Measurements from ENCODE around the gene EEF1B2.
"Not testable (repeated sequence)": the region's sequence is repeated elsewhere in the genome, so short reads cannot be mapped to it uniquely, and the experiment has no call there.

Gene EEF1B2

DNA sequence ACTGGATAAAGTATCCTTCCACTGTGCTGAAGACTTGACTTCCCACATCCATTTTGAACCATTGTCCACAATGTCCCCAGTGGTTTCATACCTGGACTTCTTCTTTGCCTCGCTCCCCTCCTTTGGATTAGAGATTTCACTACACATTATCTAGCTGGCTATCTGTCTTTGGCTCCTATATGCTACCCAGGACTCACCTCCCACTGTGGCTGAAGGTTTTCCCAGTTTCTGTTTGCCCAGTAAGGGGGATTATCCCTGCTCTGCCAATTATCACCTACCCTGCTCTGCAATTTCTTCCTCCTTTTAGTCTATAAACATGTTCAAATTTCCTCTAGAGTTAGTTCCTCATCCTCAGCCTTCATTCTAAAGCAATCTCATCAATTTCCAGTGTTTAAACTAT, 9.5 kb upstream of the EEF1B2 start:
- TF ChIP-seq, protein P1, sequence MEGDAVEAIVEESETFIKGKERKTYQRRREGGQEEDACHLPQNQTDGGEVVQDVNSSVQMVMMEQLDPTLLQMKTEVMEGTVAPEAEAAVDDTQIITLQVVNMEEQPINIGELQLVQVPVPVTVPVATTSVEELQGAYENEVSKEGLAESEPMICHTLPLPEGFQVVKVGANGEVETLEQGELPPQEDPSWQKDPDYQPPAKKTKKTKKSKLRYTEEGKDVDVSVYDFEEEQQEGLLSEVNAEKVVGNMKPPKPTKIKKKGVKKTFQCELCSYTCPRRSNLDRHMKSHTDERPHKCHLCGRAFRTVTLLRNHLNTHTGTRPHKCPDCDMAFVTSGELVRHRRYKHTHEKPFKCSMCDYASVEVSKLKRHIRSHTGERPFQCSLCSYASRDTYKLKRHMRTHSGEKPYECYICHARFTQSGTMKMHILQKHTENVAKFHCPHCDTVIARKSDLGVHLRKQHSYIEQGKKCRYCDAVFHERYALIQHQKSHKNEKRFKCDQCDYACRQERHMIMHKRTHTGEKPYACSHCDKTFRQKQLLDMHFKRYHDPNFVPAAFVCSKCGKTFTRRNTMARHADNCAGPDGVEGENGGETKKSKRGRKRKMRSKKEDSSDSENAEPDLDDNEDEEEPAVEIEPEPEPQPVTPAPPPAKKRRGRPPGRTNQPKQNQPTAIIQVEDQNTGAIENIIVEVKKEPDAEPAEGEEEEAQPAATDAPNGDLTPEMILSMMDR (IDR thresholded peaks at IDR 0.05; ENCODE audit: low read depth, low read length), result no peak
- TF ChIP-seq, protein P2, sequence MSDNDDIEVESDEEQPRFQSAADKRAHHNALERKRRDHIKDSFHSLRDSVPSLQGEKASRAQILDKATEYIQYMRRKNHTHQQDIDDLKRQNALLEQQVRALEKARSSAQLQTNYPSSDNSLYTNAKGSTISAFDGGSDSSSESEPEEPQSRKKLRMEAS (IDR thresholded peaks at IDR 0.05; ENCODE audit: low read depth, low read length), result no peak
- TF ChIP-seq MYC (IDR thresholded peaks at IDR 0.05; ENCODE audit: low read depth, low read length) (no peak), POLR2A (IDR thresholded peaks at IDR 0.05; ENCODE audit: extremely low read depth, insufficient read length) (no peak)
- no peak for DNase-seq (ENCODE audit: low read depth)
- no peak overlapping the region for H3K4me3 ChIP-seq (ENCODE audit: low read depth, low read length)

DNA sequence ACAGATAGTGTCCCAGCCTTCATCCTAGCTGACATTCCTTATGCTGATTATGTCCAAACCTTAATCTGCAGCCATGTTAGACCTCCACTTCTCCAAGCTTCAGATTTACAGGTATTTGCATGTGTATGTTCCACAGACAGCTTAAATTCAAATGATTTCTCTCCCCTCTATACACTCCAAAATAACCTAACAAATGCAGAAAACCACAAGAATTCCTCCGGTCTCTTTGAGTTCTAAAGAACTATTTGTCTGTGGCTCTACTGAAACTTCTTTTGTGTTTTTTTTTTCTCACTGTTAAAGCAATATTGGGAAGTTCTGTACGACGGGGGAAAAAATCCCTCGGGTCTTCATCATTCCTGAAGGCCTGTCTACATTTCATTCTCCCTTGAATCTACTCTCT, 9.1 kb upstream of the EEF1B2 start:
- H3K4me3 ChIP-seq (ENCODE audit: low read depth, low read length), result no peak overlapping the region
- TF ChIP-seq POLR2A (IDR thresholded peaks at IDR 0.05; ENCODE audit: extremely low read depth, insufficient read length) (no peak), MYC (IDR thresholded peaks at IDR 0.05; ENCODE audit: low read depth, low read length) (no peak)
- TF ChIP-seq, protein P2 (IDR thresholded peaks at IDR 0.05; ENCODE audit: low read depth, low read length), result no peak
- TF ChIP-seq, protein P1 (IDR thresholded peaks at IDR 0.05; ENCODE audit: low read depth, low read length), result no peak
- DNase-seq (ENCODE audit: low read depth), result no peak

DNA sequence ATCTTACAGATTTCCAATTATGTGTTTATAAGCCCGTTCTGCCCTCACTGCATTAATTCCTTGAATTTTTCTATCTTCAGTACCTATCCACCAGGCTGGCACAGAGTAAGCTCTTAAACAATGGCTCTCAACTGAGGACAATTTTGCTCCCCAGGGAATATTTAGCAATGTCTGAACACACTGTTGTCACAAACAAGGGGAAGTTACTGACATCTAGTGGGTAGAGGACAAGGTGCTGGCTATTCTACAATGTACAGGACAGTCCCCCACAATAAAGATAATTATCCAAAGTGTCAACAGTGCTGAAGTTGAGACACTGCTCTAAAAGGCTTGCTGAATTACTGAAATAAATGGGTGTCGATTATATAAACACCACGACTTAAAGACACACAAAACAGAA, 5.5 kb upstream of the EEF1B2 start:
- TF ChIP-seq, protein P1 (IDR thresholded peaks at IDR 0.05; ENCODE audit: low read depth, low read length), result peak; percentile 71
- TF ChIP-seq, protein P2 (IDR thresholded peaks at IDR 0.05; ENCODE audit: low read depth, low read length), result peak; percentile 60
- TF ChIP-seq POLR2A (IDR thresholded peaks at IDR 0.05; ENCODE audit: extremely low read depth, insufficient read length) (no peak), MYC (IDR thresholded peaks at IDR 0.05; ENCODE audit: low read depth, low read length) (peak; percentile 73)
- peak; percentile 96 for DNase-seq (ENCODE audit: low read depth)
- no peak overlapping the region for H3K4me3 ChIP-seq (ENCODE audit: low read depth, low read length)

DNA sequence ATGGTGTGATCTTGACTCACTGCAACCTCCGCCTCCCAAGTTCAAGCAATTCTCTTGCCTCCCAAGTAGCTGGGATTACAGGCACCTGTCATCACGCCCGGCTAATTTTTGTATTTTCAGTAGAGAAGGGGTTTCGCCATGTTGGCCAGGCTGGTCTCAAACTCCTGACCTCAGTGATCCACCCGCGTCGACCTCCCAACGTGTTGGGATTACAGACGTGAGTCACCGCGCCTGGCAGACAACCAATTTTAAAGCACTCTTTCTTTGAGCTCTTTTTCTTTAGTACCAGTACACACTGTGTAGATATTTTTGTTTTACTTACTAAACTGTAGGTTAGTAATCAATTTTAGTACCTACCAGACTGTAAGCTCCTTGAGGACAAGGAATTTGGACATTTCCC, 2.7 kb upstream of the EEF1B2 start:
- DNase-seq (ENCODE audit: low read depth); H3K4me3 ChIP-seq (ENCODE audit: low read depth, low read length): not testable (repeated sequence)

DNA sequence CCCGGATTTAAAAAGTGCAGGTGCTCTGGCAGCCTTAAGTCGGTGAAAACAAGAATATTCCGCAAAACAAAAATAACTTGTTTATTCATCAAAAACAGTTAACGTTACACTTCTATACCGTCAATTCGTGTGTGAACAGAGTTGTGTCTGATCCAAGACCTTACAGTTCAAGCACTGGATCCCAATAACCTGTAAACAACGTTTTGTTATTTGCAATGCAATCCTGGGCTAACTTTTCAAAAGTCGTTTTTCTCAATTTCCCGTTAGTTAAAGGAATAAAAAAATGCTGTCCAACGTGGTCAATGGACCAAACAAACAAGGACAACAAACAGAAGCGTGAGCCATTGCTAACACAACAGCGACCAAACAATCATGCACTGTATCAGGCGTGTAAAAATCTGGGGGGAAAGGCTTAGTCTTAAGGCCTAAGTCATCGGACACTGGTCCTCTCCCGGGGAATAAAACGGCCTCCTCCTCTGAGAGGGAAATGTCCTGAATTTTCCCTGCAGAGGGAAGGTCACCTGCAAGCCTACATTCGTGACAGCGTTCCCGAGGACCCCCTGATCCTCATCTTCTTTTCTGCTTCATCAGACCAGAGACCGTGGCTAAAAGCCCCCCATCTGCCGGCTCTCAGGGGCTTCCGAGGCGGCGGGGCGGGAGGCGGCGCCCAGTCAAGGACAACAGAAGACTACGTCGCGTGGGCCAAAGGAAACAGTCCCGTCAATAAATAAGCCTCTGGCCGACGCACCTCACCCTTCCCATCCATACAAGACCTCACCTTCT, 941 bp upstream of the EEF1B2 start:
- DNase-seq (ENCODE audit: low read depth), result peak; percentile 52
- TF ChIP-seq, protein P1 (IDR thresholded peaks at IDR 0.05; ENCODE audit: low read depth, low read length), result no peak
- TF ChIP-seq POLR2A (IDR thresholded peaks at IDR 0.05; ENCODE audit: extremely low read depth, insufficient read length), result no peak
- no peak for TF ChIP-seq MYC (IDR thresholded peaks at IDR 0.05; ENCODE audit: low read depth, low read length)
- TF ChIP-seq, protein P2 (IDR thresholded peaks at IDR 0.05; ENCODE audit: low read depth, low read length), result no peak

DNA sequence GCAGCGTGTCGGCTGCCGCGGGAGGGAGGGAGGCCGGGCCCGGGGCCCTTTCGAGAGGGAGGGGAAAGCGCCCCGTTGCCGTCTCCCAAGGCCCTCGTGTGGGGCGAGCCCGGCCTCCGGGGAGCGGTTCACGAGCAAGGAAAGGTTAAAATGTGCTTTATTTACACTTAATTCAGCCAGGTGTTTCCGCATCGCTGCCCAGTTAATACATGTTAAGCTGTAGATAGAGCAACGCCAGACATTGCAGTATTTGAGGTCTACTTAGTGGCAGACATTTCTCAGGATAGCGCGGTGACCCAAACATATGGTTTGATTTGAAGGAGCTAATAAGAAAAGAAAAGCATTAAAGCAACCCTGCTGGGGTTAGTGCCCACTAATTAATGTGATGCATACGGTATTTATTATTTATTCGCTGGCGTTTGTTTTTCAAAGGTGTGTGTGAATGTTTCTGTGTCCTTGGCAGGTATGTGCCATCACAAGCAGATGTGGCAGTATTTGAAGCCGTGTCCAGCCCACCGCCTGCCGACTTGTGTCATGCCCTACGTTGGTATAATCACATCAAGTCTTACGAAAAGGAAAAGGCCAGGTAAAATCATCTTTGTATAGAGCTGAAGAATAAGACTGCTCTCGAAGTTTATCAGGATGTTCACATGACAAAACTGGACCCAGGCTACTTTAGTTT, 571 bp downstream of the EEF1B2 start:
- TF ChIP-seq, protein P1 (IDR thresholded peaks at IDR 0.05; ENCODE audit: low read depth, low read length), result no peak
- TF ChIP-seq POLR2A (IDR thresholded peaks at IDR 0.05; ENCODE audit: extremely low read depth, insufficient read length) (no peak), MYC (IDR thresholded peaks at IDR 0.05; ENCODE audit: low read depth, low read length) (no peak)
- TF ChIP-seq, protein P2 (IDR thresholded peaks at IDR 0.05; ENCODE audit: low read depth, low read length), result no peak; the same call in 1 of the 2 replicates
- H3K4me3 ChIP-seq (ENCODE audit: low read depth, low read length), result peak overlapping the region; percentile 99
- peak; percentile 75 for DNase-seq (ENCODE audit: low read depth)

More for the DNA sequence above, 941 bp upstream of the EEF1B2 start:
- peak overlapping the region; percentile 99 for H3K4me3 ChIP-seq (ENCODE audit: low read depth, low read length)
